Activated T-cell treated with anti-CD3 and anti-CD28 coated beads, Interleukin-2, amount 50 U/mL, for 4 hours (primary cell): ENCODE results near the gene CRKL. TPM values are rescaled to one million over a fixed set of nuclear protein-coding genes. Genes with fewer than 3 reads are reported as not detected.
A peak's percentile ranks its signal among the peaks of the same experiment; 100 is the strongest.

Source experiments
- ATAC-seq, 2 donors: fragments of 200-7000 bp; cut with Tn5 transposase; one replicate each; pipeline ENCODE4 v1.10.0; 2021
- DNase-seq: peaks from one replicate; pipeline ENCODE4 v3.0.0-alpha.2; 2020
- H3K27me3 Mint-ChIP-seq: one replicate; pipeline ENCODE4 v1.8.0; 2021; ENCODE audit warnings: low read depth, mixed read lengths
- H3K36me3 Mint-ChIP-seq: one replicate; pipeline ENCODE4 v1.8.0; 2022; ENCODE audit warnings: mixed read lengths; ENCODE audit not compliant: insufficient read depth
- H3K4me1 Mint-ChIP-seq: one replicate; pipeline ENCODE4 v1.8.0; 2021; ENCODE audit warnings: low read depth, mixed read lengths
- H3K4me3 Mint-ChIP-seq: one replicate; pipeline ENCODE4 v1.8.0; 2021; ENCODE audit warnings: mild to moderate bottlenecking, moderate library complexity, mixed read lengths
- H3K9me3 Mint-ChIP-seq: one replicate; pipeline ENCODE4 v1.8.0; 2021; ENCODE audit warnings: mixed read lengths
- total RNA-seq, 3 donors: library from RNA; stranded (reverse); gene quantifications; one replicate each; pipeline ENCODE4 v1.2.1, GENCODE V29; 2021

CRKL gene
- total RNA-seq, 3 donors from 2014 or later: 82.9 to 90.5 (median 89.2) TPM

GRCh38 chr22:20959578-20960461 lies 42.6 kb downstream of the CRKL start:
- no peaks in the 10 kb centered on the region for H3K36me3 Mint-ChIP-seq
- H3K4me3 Mint-ChIP-seq: no peak overlapping the region
- H3K27me3 Mint-ChIP-seq: peaks cover 32% of the 10 kb centered on the region
- DNase-seq (no peak), ATAC-seq (no peak)
- peaks cover 16% of the 10 kb centered on the region for H3K4me1 Mint-ChIP-seq
- no peaks in the 10 kb centered on the region for H3K9me3 Mint-ChIP-seq

- no peaks in the 10 kb centered on the region for H3K36me3 Mint-ChIP-seq
- no peak for DNase-seq
- ATAC-seq: no peak
- no peaks in the 10 kb centered on the region for H3K9me3 Mint-ChIP-seq
- no peak overlapping the region for H3K4me3 Mint-ChIP-seq
- peaks cover 32% of the 10 kb centered on the region for H3K27me3 Mint-ChIP-seq
- peaks cover 16% of the 10 kb centered on the region for H3K4me1 Mint-ChIP-seq
These were observed 43.4 kb downstream of the CRKL start for GRCh38 chr22:20960609-20961008.

GRCh38 chr22:20962491-20962945 lies 45.3 kb downstream of the CRKL start:
- Mint-ChIP-seq H3K4me3 (no peak overlapping the region), H3K4me1 (peaks cover 14% of the 10 kb centered on the region), H3K36me3 (no peaks in the 10 kb centered on the region), H3K9me3 (no peaks in the 10 kb centered on the region), H3K27me3 (peaks cover 27% of the 10 kb centered on the region)
- no peak for DNase-seq
- ATAC-seq: no peak

- Mint-ChIP-seq H3K36me3 (no peaks in the 10 kb centered on the region), H3K9me3 (no peaks in the 10 kb centered on the region), H3K4me3 (peak overlapping the region; percentile 6)
These were observed 46.2 kb downstream of the CRKL start for GRCh38 chr22:20963201-20964052.

GRCh38 chr22:20964090-20964798 lies 47.0 kb downstream of the CRKL start:
- DNase-seq (no peak), ATAC-seq (no peak)
- no peaks in the 10 kb centered on the region for H3K9me3 Mint-ChIP-seq
- H3K27me3 Mint-ChIP-seq: peaks cover 19% of the 10 kb centered on the region
- H3K4me3 Mint-ChIP-seq: peak overlapping the region; percentile 69
- peaks cover 12% of the 10 kb centered on the region for H3K4me1 Mint-ChIP-seq
- no peaks in the 10 kb centered on the region for H3K36me3 Mint-ChIP-seq

More at GRCh38 chr22:20963201-20964052, 46.2 kb downstream of the CRKL start:
- H3K27me3 Mint-ChIP-seq: peaks cover 19% of the 10 kb centered on the region
- no peak for ATAC-seq
- H3K4me1 Mint-ChIP-seq: peaks cover 12% of the 10 kb centered on the region
- no peak for DNase-seq

GRCh38 chr22:20964799-20965103 lies 47.5 kb downstream of the CRKL start:
- H3K9me3 Mint-ChIP-seq: no peaks in the 10 kb centered on the region
- peak overlapping the region; percentile 69 for H3K4me3 Mint-ChIP-seq
- ATAC-seq (no peak), DNase-seq (no peak)
- H3K27me3 Mint-ChIP-seq: peaks cover 19% of the 10 kb centered on the region
- peaks cover 12% of the 10 kb centered on the region for H3K4me1 Mint-ChIP-seq
- H3K36me3 Mint-ChIP-seq: no peaks in the 10 kb centered on the region

GRCh38 chr22:20965104-20965887 lies 48.1 kb downstream of the CRKL start:
- Mint-ChIP-seq H3K27me3 (peaks cover 13% of the 10 kb centered on the region), H3K4me1 (peaks cover 12% of the 10 kb centered on the region), H3K4me3 (peak overlapping the region; percentile 11), H3K36me3 (no peaks in the 10 kb centered on the region), H3K9me3 (no peaks in the 10 kb centered on the region)
- no peak for DNase-seq
- ATAC-seq: peak; percentile 35 to 44

GRCh38 chr22:20965888-20966855 lies 49.0 kb downstream of the CRKL start:
- no peak for DNase-seq
- Mint-ChIP-seq H3K4me3 (peak overlapping the region; percentile 11), H3K36me3 (no peaks in the 10 kb centered on the region), H3K27me3 (peaks cover 13% of the 10 kb centered on the region), H3K4me1 (peaks cover 12% of the 10 kb centered on the region), H3K9me3 (no peaks in the 10 kb centered on the region)
- ATAC-seq: no peak

- Mint-ChIP-seq H3K27me3 (peaks cover 9% of the 10 kb centered on the region), H3K4me1 (peaks cover 7% of the 10 kb centered on the region), H3K4me3 (no peak within 1 kb of the TSS), H3K36me3 (no peaks in the 10 kb centered on the region), H3K9me3 (no peaks in the 10 kb centered on the region)
- DNase-seq (no peak), ATAC-seq (no peak)
These were observed 49.9 kb downstream of the CRKL start, which contains the start of gene AIFM3 for GRCh38 chr22:20966883-20967696. TSS of gene AIFM3 (plus strand) at chr22:20967255. CDS start at chr22:20967945, 690 bp downstream.

GRCh38 chr22:20967697-20968211 lies 50.5 kb downstream of the CRKL start:
- no peak for ATAC-seq
- Mint-ChIP-seq H3K9me3 (no peaks in the 10 kb centered on the region), H3K4me1 (peaks cover 7% of the 10 kb centered on the region), H3K36me3 (no peaks in the 10 kb centered on the region), H3K27me3 (peaks cover 9% of the 10 kb centered on the region), H3K4me3 (no peak overlapping the region)
- no peak for DNase-seq

GRCh38 chr22:20968281-20968977 lies 51.2 kb downstream of the CRKL start:
- Mint-ChIP-seq H3K36me3 (no peaks in the 10 kb centered on the region), H3K27me3 (peaks cover 6% of the 10 kb centered on the region), H3K4me3 (no peak overlapping the region), H3K4me1 (peaks cover 7% of the 10 kb centered on the region), H3K9me3 (no peaks in the 10 kb centered on the region)
- no peak for ATAC-seq
- DNase-seq: no peak
